A673 (cell line): ENCODE results near the gene BTBD7.

ENCODE experiments used
- CTCF ChIP-seq: fragments of 300-800, 200-600 bp; sonication (generic); conservative IDR thresholded peaks from 2 replicates; pipeline ENCODE4 v1.5.1; 2017; ENCODE audit warnings: low read depth, mild to moderate bottlenecking, antibody characterized with exemption, low read length, moderate library complexity, mixed read lengths
- EZH2 ChIP-seq: fragments of 200-600 bp; sonication (generic); IDR thresholded peaks from 2 replicates; pipeline ENCODE4 v1.6.1; 2017; ENCODE audit warnings: borderline replicate concordance, low read depth, mild to moderate bottlenecking, mixed read lengths, antibody characterized with exemption, low read length; ENCODE audit not compliant: poor library complexity, severe bottlenecking

DNA sequence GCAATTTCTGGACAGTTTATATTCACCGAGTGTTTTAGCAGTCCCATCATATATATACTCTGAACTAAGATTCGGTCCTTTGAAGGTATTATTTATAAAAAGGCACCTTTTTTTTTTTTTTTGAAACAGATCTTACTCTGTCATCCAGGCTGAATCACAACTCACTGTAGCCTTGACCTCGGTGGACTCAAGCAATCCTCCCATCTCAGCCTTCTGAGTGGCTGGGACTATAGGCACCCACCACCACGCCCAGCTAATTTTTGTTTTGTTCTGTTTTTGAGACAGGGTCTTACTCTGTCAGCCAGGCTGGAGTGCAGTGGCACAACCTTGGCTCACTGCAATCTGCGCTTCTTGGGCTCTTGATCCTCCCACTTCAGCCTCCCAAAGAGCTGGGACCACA, 52.1 kb downstream of the BTBD7 start:
- TF ChIP-seq CTCF (no peak), EZH2 (no peak)
